ACHN (cell line): ENCODE measurements around the gene PRKN.

ENCODE experiments used
- DNase-seq: peaks from one replicate; pipeline ENCODE4 v3.0.0-alpha.2; 2015
- in situ Hi-C: cut with HindIII; loops from 2 replicates; pipeline ENCODE4 v1.10.0; 2017; ENCODE audit warnings: low sequenced_read_pairs, low pct_ligation_motif_present, low pct_unique_long_range_greater_than_20kb

PRKN gene

DNA sequence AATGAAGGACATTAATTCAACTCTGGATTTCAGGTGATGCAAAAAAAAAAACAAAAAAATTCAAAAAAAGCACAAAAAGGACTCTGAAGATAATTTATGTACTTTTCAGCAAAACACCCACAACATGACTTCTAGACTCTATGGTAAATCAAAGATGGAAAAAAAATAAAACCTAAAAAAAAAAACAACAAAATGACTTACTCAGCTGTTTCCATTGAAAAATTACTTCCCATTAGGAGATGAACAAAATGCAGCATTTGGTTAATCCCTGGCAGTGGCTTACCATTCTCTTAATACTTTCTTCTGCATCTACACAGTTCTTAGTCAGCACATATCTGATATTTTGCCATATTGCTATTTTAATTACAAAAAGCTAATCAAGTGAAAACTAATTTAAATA, 572.6 kb downstream of the PRKN start:
- no peak for DNase-seq
- in situ Hi-C loops: no loop called here

- no peak for DNase-seq
- in situ Hi-C loops: no loop called here
Observed at GRCh38 chr6:162154001-162154400, 573.6 kb downstream of the PRKN start.

DNA sequence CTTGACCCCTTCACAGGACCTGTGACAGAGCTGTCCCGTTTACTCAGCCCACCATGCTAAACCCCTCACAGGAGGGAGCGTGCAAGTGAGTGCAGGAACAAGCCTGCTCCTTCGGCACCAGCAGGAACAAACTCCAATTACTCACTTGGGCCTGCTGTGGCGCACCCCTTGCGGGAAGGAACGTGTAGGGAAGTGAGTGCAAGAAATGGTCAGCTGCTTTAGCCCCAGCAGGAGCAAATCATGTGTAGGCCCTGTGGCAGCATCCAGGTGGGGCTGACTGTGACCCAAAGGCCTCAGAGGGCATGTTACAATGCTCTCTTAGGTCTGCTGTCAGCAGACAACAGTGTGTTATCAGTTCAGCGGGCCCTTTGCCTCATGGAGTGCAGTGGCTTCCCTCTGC, 574.4 kb downstream of the PRKN start:
- no peak for DNase-seq
- in situ Hi-C loops: no loop called here

DNA sequence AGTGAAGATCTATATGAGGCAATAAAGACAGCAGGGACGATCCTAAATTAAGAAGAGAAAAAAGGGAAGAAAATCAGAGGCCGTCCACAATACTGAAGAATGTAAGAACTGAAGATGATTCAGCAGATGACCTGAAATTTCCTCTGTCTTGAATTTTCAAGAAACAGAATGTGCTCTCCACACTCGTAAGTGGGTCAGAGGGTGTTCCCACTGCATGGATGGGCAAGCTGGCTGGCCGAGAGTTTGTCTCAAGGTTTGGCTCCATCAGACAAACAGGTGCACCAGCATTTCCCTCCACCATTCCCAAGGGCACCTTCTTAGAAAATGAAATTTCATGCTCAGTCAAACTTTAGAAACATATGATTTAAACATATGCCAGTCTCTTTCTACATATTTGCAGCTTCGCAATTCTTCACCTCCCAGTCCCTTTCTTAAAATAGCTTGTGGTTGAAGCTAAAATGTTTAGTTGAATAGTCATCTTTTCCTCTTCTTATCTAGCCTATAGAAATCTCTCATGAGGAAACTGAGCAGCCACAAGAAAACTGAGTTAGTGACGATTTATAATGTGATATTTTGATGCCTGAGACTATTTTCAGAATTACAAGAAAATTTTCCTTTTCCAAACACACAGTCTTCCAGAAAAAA, 576.4 kb downstream of the PRKN start:
- DNase-seq: no peak

DNA sequence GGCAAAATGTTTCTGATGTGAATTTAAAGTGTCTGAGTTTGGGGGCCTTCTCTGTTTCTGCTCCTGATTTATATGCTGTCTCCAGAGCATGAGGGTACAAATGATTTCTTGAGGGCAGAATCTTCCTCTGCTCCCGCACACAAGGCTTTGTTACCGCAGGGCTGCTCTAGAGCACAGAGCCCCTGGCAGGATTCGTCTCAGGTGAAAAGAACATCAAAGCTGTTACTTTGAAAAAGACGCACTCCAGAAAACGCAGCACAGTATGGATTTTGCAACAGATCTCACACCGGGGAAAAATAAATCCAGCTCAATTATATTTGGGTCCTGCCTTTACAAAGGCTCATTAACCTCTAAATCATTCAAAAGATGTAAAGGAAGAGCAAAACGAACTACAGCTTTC, 577.3 kb downstream of the PRKN start:
- no peak for DNase-seq
- in situ Hi-C loops: no loop called here

More for the DNA sequence above, 576.4 kb downstream of the PRKN start:
- in situ Hi-C loops: no loop called here

DNA sequence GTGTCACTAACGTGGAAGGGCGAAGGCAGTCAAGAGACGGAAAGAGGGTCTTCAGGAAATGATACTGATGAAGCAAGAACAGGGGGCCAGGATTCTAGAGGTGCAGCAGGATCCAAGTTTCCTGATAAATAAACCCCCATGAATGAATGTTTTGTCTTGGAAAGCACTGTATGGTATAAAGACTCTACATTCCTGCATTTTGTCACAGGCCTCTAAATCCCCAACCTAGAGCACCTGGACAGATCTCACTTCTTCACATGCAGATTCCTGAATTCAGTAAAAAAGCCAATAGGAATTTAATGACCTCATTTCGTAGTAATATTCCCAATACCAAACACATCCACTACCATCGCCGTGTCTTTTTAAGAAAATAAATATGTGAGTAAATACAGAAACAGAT, 577.8 kb downstream of the PRKN start:
- in situ Hi-C loops: no loop called here

GRCh38 chr6:162147805-162148204, 579.8 kb downstream of the PRKN start:
- DNase-seq: no peak
- in situ Hi-C loops: no loop called here

More for the DNA sequence above, 577.8 kb downstream of the PRKN start:
- no peak for DNase-seq

- in situ Hi-C loops: no loop called here
Observed at GRCh38 chr6:162147281-162147680, 580.3 kb downstream of the PRKN start.

GRCh38 chr6:162140251-162140852, 587.2 kb downstream of the PRKN start:
- no peak for DNase-seq
- in situ Hi-C loops: no loop called here

More at GRCh38 chr6:162147281-162147680, 580.3 kb downstream of the PRKN start:
- DNase-seq: no peak

- in situ Hi-C loops: no loop called here
- no peak for DNase-seq
Observed at GRCh38 chr6:162125659-162126058, 601.9 kb downstream of the PRKN start.

GRCh38 chr6:162124710-162125435, 602.7 kb downstream of the PRKN start:
- DNase-seq: no peak
- in situ Hi-C loops: no loop called here

DNA sequence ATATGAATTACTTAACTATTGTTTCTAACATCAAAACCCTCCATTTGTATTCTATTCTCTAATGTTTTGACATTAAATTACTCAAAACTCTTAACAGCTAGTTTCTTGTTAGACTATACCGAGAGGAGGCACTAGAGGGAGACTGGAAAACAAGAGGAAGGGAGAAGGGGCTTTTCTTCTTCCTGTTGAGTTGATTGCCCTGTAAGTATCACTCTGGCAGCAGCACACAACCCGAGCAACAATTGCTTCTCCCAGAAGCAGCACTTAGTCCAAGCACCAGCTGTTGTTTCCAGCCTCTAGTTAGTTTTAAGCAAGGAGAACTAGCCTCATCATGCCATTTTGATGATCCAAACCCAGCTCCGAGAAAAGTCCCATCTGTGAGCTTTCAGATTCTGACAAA, 603.8 kb downstream of the PRKN start:
- peak; percentile 17 for DNase-seq

GRCh38 chr6:162119341-162119740, 608.2 kb downstream of the PRKN start:
- no peak for DNase-seq
- in situ Hi-C loops: no loop called here

More for the DNA sequence above, 603.8 kb downstream of the PRKN start:
- in situ Hi-C loops: no loop called here

- in situ Hi-C loops: no loop called here
- no peak for DNase-seq
Observed at GRCh38 chr6:162118706-162119105, 608.9 kb downstream of the PRKN start.

DNA sequence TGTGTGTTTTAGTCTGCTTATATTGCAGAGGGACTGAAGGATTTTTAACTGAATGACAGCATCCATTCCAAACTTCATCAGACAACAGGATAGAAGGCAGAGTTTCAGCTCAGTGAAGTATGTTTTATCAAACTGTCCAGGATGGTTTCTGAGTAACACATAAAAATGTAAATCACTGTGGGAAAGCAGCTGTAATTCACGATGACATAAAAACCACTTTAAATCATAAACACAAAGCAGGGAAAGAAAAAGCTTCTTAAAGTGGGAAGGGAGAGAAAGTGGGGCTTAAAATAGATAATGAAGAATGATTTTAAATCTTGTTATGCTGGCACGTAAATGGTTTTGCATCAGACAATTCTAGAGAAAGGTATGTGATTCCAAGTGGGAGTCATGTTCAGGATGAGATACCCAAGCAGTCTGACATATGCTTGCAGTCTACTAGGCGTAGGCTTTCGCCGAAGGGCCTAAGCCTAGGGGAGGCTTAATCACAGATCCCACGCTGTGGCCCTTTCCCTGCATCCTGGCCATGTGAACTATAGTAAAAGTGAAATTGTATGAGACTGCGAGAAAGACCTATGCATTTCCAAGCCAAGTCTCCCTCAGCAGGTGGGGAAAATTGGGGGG, 610.6 kb downstream of the PRKN start:
- in situ Hi-C loops: no loop called here
- DNase-seq: no peak

- in situ Hi-C loops: no loop called here
- DNase-seq: no peak
Observed at GRCh38 chr6:162109480-162110050, 618.0 kb downstream of the PRKN start.

DNA sequence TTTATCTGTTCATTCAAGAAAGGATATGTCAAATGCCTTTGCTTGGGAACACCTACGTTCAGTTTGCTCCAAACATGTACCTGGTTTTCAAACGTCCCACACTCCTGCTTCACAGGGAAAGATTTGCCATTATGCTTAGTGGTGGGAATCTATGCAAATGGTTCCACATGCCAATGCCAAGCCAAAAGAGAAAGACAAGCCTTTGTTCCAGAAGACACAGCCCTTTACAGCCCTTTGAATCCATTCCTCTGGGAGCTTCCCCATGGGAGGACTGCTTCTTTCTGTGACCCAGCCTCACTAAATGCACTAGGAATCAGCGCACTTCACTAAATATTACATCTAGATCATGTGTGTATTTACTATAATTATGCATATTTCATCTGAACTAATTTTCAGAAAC, 619.5 kb downstream of the PRKN start:
- in situ Hi-C loops: no loop called here
- no peak for DNase-seq

GRCh38 chr6:162100096-162100495, 627.5 kb downstream of the PRKN start:
- DNase-seq: no peak
- in situ Hi-C loops: no loop called here

DNA sequence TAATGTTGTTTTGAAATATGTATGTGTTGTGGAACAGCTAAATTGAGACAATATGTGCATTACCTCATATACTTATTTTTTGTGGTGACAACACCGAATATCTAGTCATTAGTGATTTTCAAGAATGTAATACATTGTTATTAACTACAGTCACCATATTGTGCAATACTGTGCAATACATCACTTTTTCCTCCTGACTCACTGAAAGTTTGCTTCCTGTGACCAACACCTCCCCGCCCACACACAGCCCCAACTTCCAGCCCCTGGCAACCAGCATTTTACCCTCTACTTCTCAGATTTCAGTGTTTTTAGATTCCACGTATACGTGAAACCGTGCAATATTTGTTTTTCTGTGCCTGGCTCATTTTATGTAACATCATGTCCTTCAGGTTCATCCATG, 627.9 kb downstream of the PRKN start:
- peak; percentile 62 for DNase-seq
- in situ Hi-C loops: no loop called here
